Left lung (tissue), 10 donors: ENCODE data around the gene U2SURP. TPM values are rescaled to one million over a fixed set of nuclear protein-coding genes. Genes with fewer than 3 reads are reported as not detected.

Experiments
- ATAC-seq: fragments of 200-7000 bp; cut with Tn5 transposase; one replicate; pipeline ENCODE4 v1.9.1; 2020; ENCODE audit warnings: moderate library complexity
- DNase-seq, 4 donors: peaks; one replicate each; pipeline ENCODE4 v3.0.0-alpha.2; 2013 to 2020
- H3K27ac ChIP-seq, 2 donors: fragments of 200-600 bp; sonication (generic) in 1 of 2; one replicate each; pipeline versions ENCODE4 v1.5.0 to v1.8.0; 2020 to 2021
- H3K27me3 ChIP-seq, 2 donors: fragments of 200-600 bp; sonication (generic) in 1 of 2; one replicate each; pipeline versions ENCODE4 v1.5.0 to v1.8.0; 2020 to 2021
- H3K36me3 ChIP-seq, 2 donors: fragments of 200-600 bp; sonication (generic) in 1 of 2; one replicate each; pipeline versions ENCODE4 v1.5.0 to v1.8.0; 2020 to 2021
- H3K4me1 ChIP-seq, 2 donors: fragments of 200-600 bp; one replicate each; pipeline ENCODE4 v1.8.0; 2021
- H3K4me3 ChIP-seq, 2 donors: fragments of 200-600 bp; sonication (generic) in 1 of 2; one replicate each; pipeline versions ENCODE4 v1.5.0 to v1.8.0; 2020 to 2021; ENCODE audit warnings: mild to moderate bottlenecking in 1 of 2
- H3K9me3 ChIP-seq, 2 donors: fragments of 200-600 bp; sonication (generic) in 1 of 2; one replicate each; pipeline versions ENCODE4 v1.5.0 to v1.8.0; 2020 to 2021
- CTCF ChIP-seq, 2 donors: fragments of 200-600 bp; sonication (generic) in 1 of 2; IDR thresholded peaks; one replicate each; pipeline versions ENCODE4 v1.5.0 to v1.8.0; 2021; ENCODE audit warnings: antibody characterized with exemption in 2 of 2
- intact Hi-C, 2 donors: fragments of 100-400 bp; cut with DNase I; formaldehyde crosslinking; loops; one replicate each; pipeline versions ENCODE4 v1.11.2 to v1.14.2; 2022
- polyA plus RNA-seq, 6 donors: library from polyadenylated mRNA; unstranded; fragments of 120-200 nt; gene quantifications; one replicate each; pipeline ENCODE4 v1.2.1, GENCODE V29; 2013; ENCODE audit not compliant: insufficient read length in 6 of 6
- total RNA-seq, 2 donors: library from RNA; stranded (reverse); fragmentation: NEBNext Ultra II Directional; extraction: Animal tissue kit (Norgen Biotek cat#: 25700); gene quantifications; one replicate each; pipeline ENCODE4 v1.2.1, GENCODE V29; 2021
- donor health status: DM: no; HTN: yes; CAD: no.
- donor health status: DM: no; HTN: no; CAD: no.

The U2SURP gene
- total and polyA plus RNA-seq, 8 donors: 54.3 to 223 (median 180) TPM

GRCh38 chr3:143100451-143100850 lies 99.1 kb downstream of the U2SURP start:
- intact Hi-C loops: no loop called here
- DNase-seq (no peak), ATAC-seq (no peak)
- TF ChIP-seq CTCF (IDR thresholded peaks at IDR 0.05): no peak
- peaks cover 0 to 23% of the 10 kb centered on the region in 2 donors for H3K9me3 ChIP-seq
- no peaks in the 10 kb centered on the region for H3K36me3 ChIP-seq
- no peaks in the 10 kb centered on the region for H3K4me1 ChIP-seq
- H3K27me3 ChIP-seq: no peaks in the 10 kb centered on the region
- H3K4me3 ChIP-seq: no peak overlapping the region
- no peak overlapping the region for H3K27ac ChIP-seq

- Histone ChIP-seq H3K4me1 (no peaks in the 10 kb centered on the region), H3K9me3 (peaks cover 0 to 37% of the 10 kb centered on the region in 2 donors), H3K27me3 (no peaks in the 10 kb centered on the region), H3K4me3 (no peak overlapping the region), H3K36me3 (no peaks in the 10 kb centered on the region), H3K27ac (no peak overlapping the region)
- intact Hi-C loops: no loop called here
- DNase-seq (no peak), ATAC-seq (no peak)
- TF ChIP-seq CTCF (IDR thresholded peaks at IDR 0.05): no peak
These were observed 100.5 kb downstream of the U2SURP start for GRCh38 chr3:143101792-143102381.

GRCh38 chr3:143103652-143104051 lies 102.3 kb downstream of the U2SURP start:
- no peak for DNase-seq
- ATAC-seq: no peak
- intact Hi-C loops: no loop called here
- Histone ChIP-seq H3K27me3 (no peaks in the 10 kb centered on the region), H3K36me3 (no peaks in the 10 kb centered on the region), H3K27ac (no peak overlapping the region), H3K9me3 (peaks cover 0 to 39% of the 10 kb centered on the region in 2 donors), H3K4me1 (no peaks in the 10 kb centered on the region), H3K4me3 (no peak overlapping the region)
- no peak for TF ChIP-seq CTCF (IDR thresholded peaks at IDR 0.05)

GRCh38 chr3:143105170-143105569 lies 103.8 kb downstream of the U2SURP start:
- intact Hi-C loops: no loop called here
- DNase-seq: no peak
- H3K9me3 ChIP-seq: peaks cover 0 to 39% of the 10 kb centered on the region in 2 donors
- no peak overlapping the region for H3K4me3 ChIP-seq
- no peak for ATAC-seq
- no peak for TF ChIP-seq CTCF (IDR thresholded peaks at IDR 0.05)
- no peaks in the 10 kb centered on the region for H3K27me3 ChIP-seq
- no peaks in the 10 kb centered on the region for H3K4me1 ChIP-seq
- H3K27ac ChIP-seq: no peak overlapping the region
- H3K36me3 ChIP-seq: no peaks in the 10 kb centered on the region

- intact Hi-C loops: no loop called here
- H3K9me3 ChIP-seq: peaks cover 0 to 22% of the 10 kb centered on the region in 2 donors
- DNase-seq: peak in 1 of 4 donors; percentile 37
- H3K27me3 ChIP-seq: no peaks in the 10 kb centered on the region
- H3K36me3 ChIP-seq: no peaks in the 10 kb centered on the region
- no peak overlapping the region for H3K27ac ChIP-seq
- no peak for TF ChIP-seq CTCF (IDR thresholded peaks at IDR 0.05)
- H3K4me3 ChIP-seq: no peak overlapping the region
- no peak for ATAC-seq
- H3K4me1 ChIP-seq: no peaks in the 10 kb centered on the region
These were observed 108.5 kb downstream of the U2SURP start for GRCh38 chr3:143109861-143110260.

Other genes with a start within 250 kb of the U2SURP start
- 10 to 100 TPM; 13.7 to 21.2 TPM for gene PCOLCE2, start 112.5 kb upstream of the U2SURP start, total RNA-seq
- 1 to 10 TPM; 1.3 to 4.5 (median 2.8) TPM for gene PCOLCE2, start 112.5 kb upstream of the U2SURP start, polyA plus RNA-seq
- gene PAQR9, start 37.9 kb upstream of the U2SURP start, total RNA-seq: not detected
- gene PAQR9, start 37.9 kb upstream of the U2SURP start, polyA plus RNA-seq: under 1 TPM in 2 of 6 donors, not detected in 4; 0.11 to 0.13 TPM
- gene CHST2, start 118.2 kb downstream of the U2SURP start, total RNA-seq: 1 to 10 TPM; 6.1 to 7.7 TPM
- gene CHST2, start 118.2 kb downstream of the U2SURP start, polyA plus RNA-seq: 100 to 1,000 TPM in 5 of 6 donors, 10 to 100 TPM in 1; 96.2 to 149 (median 130) TPM